Gastroesophageal sphincter (tissue), 3 donors: ENCODE data around the gene LACTBL1.
"Not testable (repeated sequence)": the region's sequence is repeated elsewhere in the genome, so short reads cannot be mapped to it uniquely, and the experiment has no call there.

Experiments used
- EP300 ChIP-seq: sonication (generic); formaldehyde crosslinking; IDR thresholded peaks from one replicate; pipeline ENCODE4 v1.6.1; 2017; ENCODE audit warnings: antibody characterized with exemption, mild to moderate bottlenecking
- POLR2A ChIP-seq, 2 donors: fragments of 450-650 bp; IDR thresholded peaks; one replicate each; pipeline ENCODE4 v1.6.1; 2017; ENCODE audit warnings: antibody characterized with exemption in 2 of 2, mild to moderate bottlenecking in 2 of 2, moderate library complexity in 1 of 2
- POLR2AphosphoS5 ChIP-seq: sonication (generic); formaldehyde crosslinking; IDR thresholded peaks from one replicate; pipeline ENCODE4 v1.6.1; 2017; ENCODE audit warnings: antibody characterized with exemption
- TF ChIP-seq, protein P1 (sequence below), 4 experiments: fragments of 200-600 bp in 2 of 4; fragments of 450-650 bp in 2 of 4; sonication (generic) in 1 of 4; IDR thresholded peaks; one replicate each; pipeline ENCODE4 v1.5.1; 2017 to 2019; ENCODE audit warnings: antibody characterized with exemption in 4 of 4, mild to moderate bottlenecking in 2 of 4, moderate library complexity in 2 of 4

DNA sequence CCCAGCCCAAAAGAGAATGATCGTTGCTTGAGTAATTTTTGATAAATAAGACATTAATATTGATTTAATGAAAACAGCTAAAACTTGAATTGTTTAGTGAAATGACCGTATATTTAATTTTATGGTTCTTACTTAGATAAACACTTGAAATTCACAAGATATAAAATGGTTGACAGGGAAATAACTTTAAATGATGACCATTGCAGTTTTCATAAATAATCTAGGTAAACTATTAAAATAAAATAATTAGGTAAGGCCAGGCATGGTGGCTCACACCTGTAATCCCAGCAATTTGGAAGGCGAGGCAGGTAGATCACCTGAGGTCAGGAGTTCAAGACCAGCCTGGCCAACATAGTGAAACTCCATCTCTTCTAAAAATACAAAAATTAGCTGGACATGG is 19.7 kb upstream of the LACTBL1 start:
- TF ChIP-seq, protein P1, sequence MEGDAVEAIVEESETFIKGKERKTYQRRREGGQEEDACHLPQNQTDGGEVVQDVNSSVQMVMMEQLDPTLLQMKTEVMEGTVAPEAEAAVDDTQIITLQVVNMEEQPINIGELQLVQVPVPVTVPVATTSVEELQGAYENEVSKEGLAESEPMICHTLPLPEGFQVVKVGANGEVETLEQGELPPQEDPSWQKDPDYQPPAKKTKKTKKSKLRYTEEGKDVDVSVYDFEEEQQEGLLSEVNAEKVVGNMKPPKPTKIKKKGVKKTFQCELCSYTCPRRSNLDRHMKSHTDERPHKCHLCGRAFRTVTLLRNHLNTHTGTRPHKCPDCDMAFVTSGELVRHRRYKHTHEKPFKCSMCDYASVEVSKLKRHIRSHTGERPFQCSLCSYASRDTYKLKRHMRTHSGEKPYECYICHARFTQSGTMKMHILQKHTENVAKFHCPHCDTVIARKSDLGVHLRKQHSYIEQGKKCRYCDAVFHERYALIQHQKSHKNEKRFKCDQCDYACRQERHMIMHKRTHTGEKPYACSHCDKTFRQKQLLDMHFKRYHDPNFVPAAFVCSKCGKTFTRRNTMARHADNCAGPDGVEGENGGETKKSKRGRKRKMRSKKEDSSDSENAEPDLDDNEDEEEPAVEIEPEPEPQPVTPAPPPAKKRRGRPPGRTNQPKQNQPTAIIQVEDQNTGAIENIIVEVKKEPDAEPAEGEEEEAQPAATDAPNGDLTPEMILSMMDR (IDR thresholded peaks at IDR 0.05) = not testable (repeated sequence)
- TF ChIP-seq POLR2AphosphoS5; POLR2A (IDR thresholded peaks at IDR 0.05); EP300: not testable (repeated sequence)
